Ishikawa (cell line): Measurements from ENCODE around the gene ITPR1.

Source experiments
- CEBPB ChIP-seq: IDR thresholded peaks from 2 replicates; pipeline ENCODE4 v1.6.1; 2012
- CREB1 ChIP-seq: IDR thresholded peaks from 2 replicates; pipeline ENCODE4 v1.6.1; 2012; ENCODE audit warnings: low read depth
- EGR1 ChIP-seq: IDR thresholded peaks from 2 replicates; pipeline ENCODE4 v1.6.1; 2012
- EP300 ChIP-seq: IDR thresholded peaks from 2 replicates; pipeline ENCODE4 v1.6.1; 2012; ENCODE audit warnings: borderline replicate concordance
- FOXM1 ChIP-seq: IDR thresholded peaks from 2 replicates; pipeline ENCODE4 v1.6.1; 2012; ENCODE audit warnings: low read depth, borderline replicate concordance
- NFIC ChIP-seq: IDR thresholded peaks from 2 replicates; pipeline ENCODE4 v1.6.1; 2012
- RAD21 ChIP-seq: IDR thresholded peaks from 2 replicates; pipeline ENCODE4 v1.6.1; 2012; ENCODE audit warnings: low read depth
- TAF1 ChIP-seq: IDR thresholded peaks from 2 replicates; pipeline ENCODE4 v1.6.1; 2012; ENCODE audit warnings: low read depth, mild to moderate bottlenecking
- TCF12 ChIP-seq: IDR thresholded peaks from 2 replicates; pipeline ENCODE4 v1.6.1; 2012; ENCODE audit warnings: low read depth
- TEAD4 ChIP-seq: IDR thresholded peaks from 2 replicates; pipeline ENCODE4 v1.6.1; 2012
- YY1 ChIP-seq: IDR thresholded peaks from 2 replicates; pipeline ENCODE4 v1.6.1; 2012; ENCODE audit warnings: low read depth
- ZBTB7A ChIP-seq: IDR thresholded peaks from 2 replicates; pipeline ENCODE4 v1.6.1; 2012; ENCODE audit warnings: low read depth
- TF ChIP-seq, protein P1 (sequence below): IDR thresholded peaks from 2 replicates; pipeline ENCODE4 v1.6.1; 2012; ENCODE audit warnings: low read depth, mild to moderate bottlenecking
- TF ChIP-seq, protein P2 (sequence below): IDR thresholded peaks from 2 replicates; pipeline ENCODE4 v1.6.1; 2012
- TF ChIP-seq, protein P3 (sequence below): IDR thresholded peaks from 2 replicates; pipeline ENCODE4 v1.6.1; 2012

Gene ITPR1

DNA sequence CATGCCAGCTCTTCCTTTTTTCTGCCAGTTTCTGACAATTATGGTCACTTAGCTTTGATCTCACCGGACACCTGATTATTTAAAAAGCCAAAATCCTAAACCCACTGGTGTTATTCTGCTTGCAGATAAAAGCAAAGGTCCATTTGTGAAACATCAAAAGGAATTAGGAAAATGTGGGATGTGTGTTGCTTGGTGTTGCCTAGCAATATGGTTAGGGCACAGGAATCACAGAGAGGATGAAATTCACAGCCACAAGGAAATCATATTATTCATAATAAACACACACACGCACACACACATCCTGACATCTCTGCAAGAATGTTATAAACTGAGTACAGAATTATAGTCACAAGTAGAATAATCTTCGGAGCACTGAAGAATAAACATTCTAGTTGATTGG lies 396.7 kb downstream of the ITPR1 start:
- TF ChIP-seq ZBTB7A, result no peak
- TF ChIP-seq EP300, result no peak
- TF ChIP-seq, protein P1, sequence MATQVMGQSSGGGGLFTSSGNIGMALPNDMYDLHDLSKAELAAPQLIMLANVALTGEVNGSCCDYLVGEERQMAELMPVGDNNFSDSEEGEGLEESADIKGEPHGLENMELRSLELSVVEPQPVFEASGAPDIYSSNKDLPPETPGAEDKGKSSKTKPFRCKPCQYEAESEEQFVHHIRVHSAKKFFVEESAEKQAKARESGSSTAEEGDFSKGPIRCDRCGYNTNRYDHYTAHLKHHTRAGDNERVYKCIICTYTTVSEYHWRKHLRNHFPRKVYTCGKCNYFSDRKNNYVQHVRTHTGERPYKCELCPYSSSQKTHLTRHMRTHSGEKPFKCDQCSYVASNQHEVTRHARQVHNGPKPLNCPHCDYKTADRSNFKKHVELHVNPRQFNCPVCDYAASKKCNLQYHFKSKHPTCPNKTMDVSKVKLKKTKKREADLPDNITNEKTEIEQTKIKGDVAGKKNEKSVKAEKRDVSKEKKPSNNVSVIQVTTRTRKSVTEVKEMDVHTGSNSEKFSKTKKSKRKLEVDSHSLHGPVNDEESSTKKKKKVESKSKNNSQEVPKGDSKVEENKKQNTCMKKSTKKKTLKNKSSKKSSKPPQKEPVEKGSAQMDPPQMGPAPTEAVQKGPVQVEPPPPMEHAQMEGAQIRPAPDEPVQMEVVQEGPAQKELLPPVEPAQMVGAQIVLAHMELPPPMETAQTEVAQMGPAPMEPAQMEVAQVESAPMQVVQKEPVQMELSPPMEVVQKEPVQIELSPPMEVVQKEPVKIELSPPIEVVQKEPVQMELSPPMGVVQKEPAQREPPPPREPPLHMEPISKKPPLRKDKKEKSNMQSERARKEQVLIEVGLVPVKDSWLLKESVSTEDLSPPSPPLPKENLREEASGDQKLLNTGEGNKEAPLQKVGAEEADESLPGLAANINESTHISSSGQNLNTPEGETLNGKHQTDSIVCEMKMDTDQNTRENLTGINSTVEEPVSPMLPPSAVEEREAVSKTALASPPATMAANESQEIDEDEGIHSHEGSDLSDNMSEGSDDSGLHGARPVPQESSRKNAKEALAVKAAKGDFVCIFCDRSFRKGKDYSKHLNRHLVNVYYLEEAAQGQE, result no peak
- TF ChIP-seq TCF12, result no peak
- no peak for TF ChIP-seq YY1
- TF ChIP-seq, protein P2, sequence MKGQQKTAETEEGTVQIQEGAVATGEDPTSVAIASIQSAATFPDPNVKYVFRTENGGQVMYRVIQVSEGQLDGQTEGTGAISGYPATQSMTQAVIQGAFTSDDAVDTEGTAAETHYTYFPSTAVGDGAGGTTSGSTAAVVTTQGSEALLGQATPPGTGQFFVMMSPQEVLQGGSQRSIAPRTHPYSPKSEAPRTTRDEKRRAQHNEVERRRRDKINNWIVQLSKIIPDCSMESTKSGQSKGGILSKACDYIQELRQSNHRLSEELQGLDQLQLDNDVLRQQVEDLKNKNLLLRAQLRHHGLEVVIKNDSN, result no peak
- no peak for TF ChIP-seq CREB1
- TF ChIP-seq FOXM1, result no peak
- TF ChIP-seq, protein P3, sequence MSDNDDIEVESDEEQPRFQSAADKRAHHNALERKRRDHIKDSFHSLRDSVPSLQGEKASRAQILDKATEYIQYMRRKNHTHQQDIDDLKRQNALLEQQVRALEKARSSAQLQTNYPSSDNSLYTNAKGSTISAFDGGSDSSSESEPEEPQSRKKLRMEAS, result no peak
- no peak for TF ChIP-seq EGR1

DNA sequence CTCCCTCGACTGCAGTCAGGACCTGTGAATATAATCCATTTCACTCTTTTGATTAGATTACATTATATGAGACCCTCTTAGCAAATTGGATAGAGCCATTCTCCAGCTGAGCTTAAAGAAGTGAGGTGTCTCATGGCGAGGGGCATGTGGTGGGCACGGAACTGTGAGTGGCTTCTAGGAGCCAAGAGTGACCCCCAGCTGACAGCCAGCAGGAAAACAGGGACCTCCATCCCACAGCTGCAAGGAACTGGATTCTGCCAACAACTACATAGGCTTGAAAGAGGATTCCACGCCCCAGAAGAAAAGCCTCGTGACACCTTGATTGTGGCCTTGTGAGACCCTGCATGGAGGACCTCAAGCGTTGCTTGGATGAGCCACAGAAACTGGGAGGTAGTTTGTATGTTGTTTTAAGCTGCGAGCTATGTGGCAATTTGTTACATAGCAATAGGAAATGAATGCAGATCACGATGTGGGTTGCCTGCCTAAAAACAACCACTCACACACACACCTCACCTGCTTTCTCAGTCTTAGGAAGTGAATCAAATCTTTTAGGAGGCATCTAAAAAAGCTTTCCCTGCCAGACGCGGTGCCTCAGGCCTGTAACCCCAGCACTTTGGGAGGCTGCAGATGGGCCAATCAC lies 401.9 kb downstream of the ITPR1 start:
- TF ChIP-seq CEBPB, result no peak
- TF ChIP-seq, protein P2, result no peak
- TF ChIP-seq, protein P1, result no peak
- no peak for TF ChIP-seq YY1
- no peak for TF ChIP-seq ZBTB7A
- TF ChIP-seq TCF12, result no peak
- TF ChIP-seq, protein P3, result no peak
- no peak for TF ChIP-seq EGR1
- no peak for TF ChIP-seq FOXM1
- no peak for TF ChIP-seq TEAD4
- no peak for TF ChIP-seq EP300
- TF ChIP-seq NFIC, result no peak
- TF ChIP-seq CREB1, result no peak
- TF ChIP-seq RAD21, result no peak
- TF ChIP-seq TAF1, result no peak

DNA sequence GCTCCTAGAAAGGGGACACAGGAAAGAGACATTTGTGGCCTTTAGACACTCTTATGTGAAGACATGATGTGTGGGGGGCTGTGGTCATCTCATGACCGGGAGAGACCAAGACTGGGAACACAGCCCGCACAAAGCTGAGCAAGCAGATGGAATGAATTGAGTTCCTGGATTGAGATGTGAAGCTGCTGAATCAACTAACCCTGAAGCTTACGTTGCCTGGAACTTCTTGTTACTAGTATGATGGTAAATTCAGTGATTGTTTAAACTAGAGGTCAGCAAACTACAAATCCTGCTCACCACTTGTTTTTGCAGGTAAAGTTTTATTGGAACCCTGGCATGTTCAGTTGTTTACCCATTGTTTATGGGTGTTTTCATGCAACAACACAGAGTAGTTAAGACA lies 402.7 kb downstream of the ITPR1 start:
- no peak for TF ChIP-seq YY1
- TF ChIP-seq NFIC, result no peak
- TF ChIP-seq, protein P2, result no peak
- TF ChIP-seq, protein P1, result no peak
- TF ChIP-seq CREB1, result no peak
- no peak for TF ChIP-seq EP300
